HG02759 (cell line): ENCODE data around the gene TSPAN4.

Source experiments
- ATAC-seq: cut with Tn5 transposase; IDR thresholded peaks from one replicate; pipeline ENCODE4 v1.9.1; 2021; ENCODE audit warnings: mild to moderate bottlenecking, moderate library complexity; ENCODE audit not compliant: unreplicated experiment

Gene TSPAN4

GRCh38 chr11:883527-883926, 40.9 kb downstream of the TSPAN4 start:
- ATAC-seq, result no peak

DNA sequence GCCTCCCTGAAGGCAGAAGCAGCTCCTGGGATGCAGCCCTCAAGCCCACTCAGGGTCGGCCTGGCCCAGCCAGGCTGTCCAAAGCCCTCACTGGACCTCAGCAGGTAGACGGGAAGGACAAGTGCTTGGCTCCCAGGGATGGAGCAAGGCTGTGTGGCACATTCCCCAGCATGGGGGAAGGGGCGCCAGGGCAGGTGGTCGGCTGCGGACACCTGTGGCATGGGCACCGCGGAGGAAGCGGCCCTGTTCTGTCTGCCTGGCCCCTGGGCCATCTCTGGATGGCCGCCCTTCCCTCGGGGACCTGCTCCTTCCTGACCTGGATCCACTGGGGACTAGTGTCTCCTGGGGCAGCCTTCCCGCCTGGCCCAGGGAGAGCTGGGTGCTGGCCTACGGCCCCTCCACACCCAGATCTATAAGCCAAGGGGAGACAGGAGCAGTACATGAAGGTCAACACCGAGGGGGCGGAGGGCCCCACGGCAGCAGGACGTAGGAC, 42.0 kb downstream of the TSPAN4 start:
- no peak for ATAC-seq

- ATAC-seq, result no peak
Observed at GRCh38 chr11:886568-886967, 43.9 kb downstream of the TSPAN4 start.

DNA sequence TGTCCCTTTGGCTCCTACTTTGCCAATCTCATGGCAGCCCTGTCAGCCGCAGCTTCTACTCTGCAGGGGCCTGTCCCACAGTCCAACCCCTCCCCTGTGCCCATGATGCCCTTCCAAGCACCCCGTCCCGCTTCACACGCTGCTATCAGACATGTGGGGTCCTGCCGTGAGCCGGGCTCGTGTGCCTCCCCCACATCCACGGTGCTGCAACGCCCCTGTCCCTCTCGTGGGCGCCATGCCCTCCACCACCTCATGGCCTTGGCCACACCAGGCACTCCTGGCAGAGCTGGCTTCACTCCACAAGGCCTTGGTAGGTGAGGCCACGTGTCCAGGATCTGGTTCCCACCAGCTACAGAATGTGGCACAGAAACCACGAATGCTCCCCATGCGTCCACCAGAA, 44.9 kb downstream of the TSPAN4 start:
- no peak for ATAC-seq

DNA sequence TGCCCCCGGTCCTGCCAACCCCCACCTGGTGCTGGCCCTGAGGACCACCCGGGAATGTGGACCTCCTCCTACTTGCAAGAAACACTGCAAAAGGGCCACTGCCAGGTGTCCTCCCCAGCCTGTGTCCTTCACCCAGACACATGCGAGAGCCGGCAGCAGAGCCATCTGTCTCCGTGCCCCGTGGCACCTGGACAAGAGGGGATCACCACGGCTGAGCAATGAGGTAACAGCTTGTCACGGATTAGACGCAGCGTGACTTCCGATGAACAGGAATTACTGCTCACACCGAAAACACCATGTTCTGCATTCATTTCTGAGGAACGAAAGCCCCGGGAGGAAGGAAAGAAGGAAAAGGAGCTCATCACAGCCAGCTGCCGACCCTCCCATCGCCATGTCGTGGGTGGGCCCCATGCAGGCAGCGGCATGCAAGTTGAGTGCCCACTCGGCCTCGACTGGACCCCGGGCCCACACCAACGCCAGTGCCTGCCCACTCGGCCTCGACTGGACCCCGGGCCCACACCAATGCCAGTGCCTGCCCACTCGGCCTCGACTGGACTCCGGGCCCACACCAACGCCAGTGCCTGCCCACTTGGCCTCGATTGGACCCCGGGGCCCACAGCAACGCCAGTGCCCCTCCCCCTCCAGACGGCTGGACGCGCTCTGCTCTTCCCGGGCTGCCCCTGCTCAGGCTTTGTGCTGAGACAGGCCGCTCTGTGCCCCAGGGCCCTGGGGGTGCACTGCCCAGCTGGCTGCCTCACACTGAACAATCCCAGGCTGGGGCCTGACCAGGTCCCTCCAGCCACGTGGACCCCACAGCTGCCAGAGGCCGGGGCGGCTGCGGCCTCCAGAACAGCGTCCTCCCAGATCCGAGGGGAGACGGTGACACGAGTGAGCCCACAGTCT, 45.9 kb downstream of the TSPAN4 start:
- no peak for ATAC-seq

GRCh38 chr11:889257-889656, 46.6 kb downstream of the TSPAN4 start:
- ATAC-seq, result no peak

- no peak for ATAC-seq
Observed at GRCh38 chr11:889687-890475, 47.2 kb downstream of the TSPAN4 start.

DNA sequence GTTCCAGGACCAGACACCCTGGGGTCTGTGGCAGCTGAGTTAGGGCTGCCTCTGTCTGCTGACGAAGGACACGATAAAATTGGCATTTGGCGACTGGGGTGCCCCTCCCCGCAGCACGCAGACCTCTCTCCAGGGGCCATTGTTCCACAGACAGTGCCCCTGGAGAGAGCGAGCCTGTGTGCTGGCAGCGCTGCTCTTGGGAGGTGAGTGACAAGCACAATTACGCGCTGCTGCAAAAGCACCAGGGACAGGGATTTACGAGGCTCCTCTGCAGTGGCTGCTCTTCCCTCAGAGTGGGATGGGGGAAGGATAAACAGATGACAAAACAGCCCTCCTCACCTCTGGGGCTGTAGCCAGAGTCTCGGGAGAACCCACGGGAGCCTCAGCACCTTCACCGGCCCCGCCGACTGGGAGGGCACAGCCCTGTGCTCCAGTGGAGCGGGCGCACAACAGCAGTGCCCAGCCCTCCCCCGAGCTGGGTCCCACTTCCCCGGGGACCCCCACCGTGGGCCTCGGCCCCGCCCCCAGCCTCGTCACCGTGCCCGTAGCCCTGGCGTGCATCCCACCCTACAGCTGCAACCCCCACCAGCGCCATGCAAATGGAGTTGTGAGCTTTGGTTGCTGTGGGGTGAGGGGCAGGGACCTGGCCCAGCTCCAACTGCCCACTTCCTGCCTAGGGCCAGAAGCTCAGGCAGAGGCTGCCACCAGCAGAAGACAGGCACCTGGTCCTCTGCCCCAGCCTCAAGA, 48.3 kb downstream of the TSPAN4 start:
- ATAC-seq, result no peak

GRCh38 chr11:893008-893654, 50.5 kb downstream of the TSPAN4 start:
- no peak for ATAC-seq

GRCh38 chr11:894575-895201, 52.0 kb downstream of the TSPAN4 start:
- ATAC-seq, result no peak

DNA sequence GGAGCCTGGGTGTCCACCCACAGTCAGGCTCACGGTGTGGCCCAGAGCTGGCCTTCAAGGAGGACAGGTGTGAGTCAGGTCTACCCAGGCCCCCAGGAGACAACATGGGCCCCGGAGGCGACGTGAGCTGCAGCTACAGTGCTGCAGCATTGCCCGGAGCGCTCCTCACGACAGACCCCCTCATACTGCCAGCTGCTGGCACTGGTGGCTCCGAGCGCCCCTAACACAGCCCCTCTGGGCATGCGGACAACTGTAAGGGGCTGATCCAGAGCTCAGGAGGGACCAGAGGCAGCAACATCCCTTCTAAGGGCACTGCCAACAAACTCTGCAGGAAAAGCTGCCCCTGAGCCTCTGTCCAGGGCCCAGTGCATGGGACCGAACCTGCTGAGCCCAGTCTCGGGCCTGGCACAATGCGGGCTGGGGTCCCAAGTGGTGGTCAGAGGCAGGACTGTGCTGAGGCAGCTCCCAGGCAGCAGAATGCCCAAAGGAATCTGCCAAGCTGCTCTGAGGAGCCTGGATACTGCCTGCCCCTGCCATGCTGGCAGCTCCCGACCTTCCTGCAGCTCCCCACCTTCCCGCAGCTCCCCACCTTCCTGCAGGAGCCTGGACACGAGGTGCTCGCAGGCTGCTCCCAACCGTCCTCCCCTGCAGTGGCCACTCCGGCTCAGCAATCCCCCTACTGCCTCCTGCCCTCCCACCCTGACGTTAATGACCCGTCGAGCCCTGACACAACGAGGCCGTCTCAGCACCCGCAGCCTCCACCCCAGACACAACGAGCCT, 52.9 kb downstream of the TSPAN4 start:
- ATAC-seq, result no peak

- no peak for ATAC-seq
Observed at GRCh38 chr11:897253-898142, 54.8 kb downstream of the TSPAN4 start.

GRCh38 chr11:898143-898511, 55.5 kb downstream of the TSPAN4 start:
- no peak for ATAC-seq

GRCh38 chr11:898540-899190, 56.0 kb downstream of the TSPAN4 start:
- no peak for ATAC-seq

GRCh38 chr11:899724-900123, 57.1 kb downstream of the TSPAN4 start:
- ATAC-seq, result no peak

DNA sequence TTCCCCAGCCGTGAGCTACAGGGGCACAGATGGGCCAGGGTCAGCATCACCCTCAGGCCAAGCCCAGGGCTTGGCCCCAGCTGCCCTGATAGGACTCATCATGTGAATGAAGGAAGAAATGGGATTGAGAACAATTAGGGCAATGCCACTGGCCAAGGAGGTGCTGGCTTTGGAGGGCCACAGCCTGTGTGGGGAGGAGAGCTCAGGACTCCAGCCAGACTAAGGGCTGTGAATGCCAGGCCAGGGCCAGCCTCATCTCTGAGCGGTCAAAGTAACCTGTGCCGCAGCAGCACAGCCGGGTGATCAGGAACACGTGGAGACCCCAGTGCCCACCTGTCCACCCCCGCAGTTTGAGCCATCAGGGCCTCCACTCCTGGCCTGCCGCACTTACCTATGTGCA, 57.9 kb downstream of the TSPAN4 start:
- ATAC-seq, result no peak

GRCh38 chr11:901452-902061, 58.9 kb downstream of the TSPAN4 start:
- ATAC-seq, result no peak

GRCh38 chr11:904380-904779, 61.7 kb downstream of the TSPAN4 start:
- no peak for ATAC-seq
